ENCODE data around the gene PHF20. TPM values are rescaled to one million over a fixed set of nuclear protein-coding genes. Genes with fewer than 3 reads are reported as not detected.
A peak's percentile ranks its signal among the peaks of the same experiment; 100 is the strongest.
"Not testable (repeated sequence)": the region's sequence is repeated elsewhere in the genome, so short reads cannot be mapped to it uniquely, and the experiment has no call there.

The PHF20 gene
- total RNA-seq, 4 donors from 2014 or later, result 28.0 to 51.7 (median 35.2) TPM

GRCh38 chr20:35838205-35838604, 66.4 kb downstream of the PHF20 start:
- intact Hi-C loops (cut with DNase I), result no loop called here
- peak overlapping the region; percentile 16 to 73 (median 44) for H3K27ac ChIP-seq
- H3K4me1 ChIP-seq, result peaks cover 28 to 29% of the 10 kb centered on the region in 2 donors
- DNase-seq, result no peak
- 58 to 60% methylated on average over 4 of the region's 4 CpGs for WGBS, 2 donors
- TF ChIP-seq, protein P1, sequence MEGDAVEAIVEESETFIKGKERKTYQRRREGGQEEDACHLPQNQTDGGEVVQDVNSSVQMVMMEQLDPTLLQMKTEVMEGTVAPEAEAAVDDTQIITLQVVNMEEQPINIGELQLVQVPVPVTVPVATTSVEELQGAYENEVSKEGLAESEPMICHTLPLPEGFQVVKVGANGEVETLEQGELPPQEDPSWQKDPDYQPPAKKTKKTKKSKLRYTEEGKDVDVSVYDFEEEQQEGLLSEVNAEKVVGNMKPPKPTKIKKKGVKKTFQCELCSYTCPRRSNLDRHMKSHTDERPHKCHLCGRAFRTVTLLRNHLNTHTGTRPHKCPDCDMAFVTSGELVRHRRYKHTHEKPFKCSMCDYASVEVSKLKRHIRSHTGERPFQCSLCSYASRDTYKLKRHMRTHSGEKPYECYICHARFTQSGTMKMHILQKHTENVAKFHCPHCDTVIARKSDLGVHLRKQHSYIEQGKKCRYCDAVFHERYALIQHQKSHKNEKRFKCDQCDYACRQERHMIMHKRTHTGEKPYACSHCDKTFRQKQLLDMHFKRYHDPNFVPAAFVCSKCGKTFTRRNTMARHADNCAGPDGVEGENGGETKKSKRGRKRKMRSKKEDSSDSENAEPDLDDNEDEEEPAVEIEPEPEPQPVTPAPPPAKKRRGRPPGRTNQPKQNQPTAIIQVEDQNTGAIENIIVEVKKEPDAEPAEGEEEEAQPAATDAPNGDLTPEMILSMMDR (IDR thresholded peaks at IDR 0.05), result no peak
- no peak for TF ChIP-seq POLR2A (IDR thresholded peaks at IDR 0.05)
- H3K36me3 ChIP-seq, result peaks cover 0 to 8% of the 10 kb centered on the region in 2 donors
- H3K4me3 ChIP-seq (replicated peaks in 1 of 3), result no peak overlapping the region
- no peaks in the 10 kb centered on the region for H3K9me3 ChIP-seq
- no peaks in the 10 kb centered on the region for H3K27me3 ChIP-seq

DNA sequence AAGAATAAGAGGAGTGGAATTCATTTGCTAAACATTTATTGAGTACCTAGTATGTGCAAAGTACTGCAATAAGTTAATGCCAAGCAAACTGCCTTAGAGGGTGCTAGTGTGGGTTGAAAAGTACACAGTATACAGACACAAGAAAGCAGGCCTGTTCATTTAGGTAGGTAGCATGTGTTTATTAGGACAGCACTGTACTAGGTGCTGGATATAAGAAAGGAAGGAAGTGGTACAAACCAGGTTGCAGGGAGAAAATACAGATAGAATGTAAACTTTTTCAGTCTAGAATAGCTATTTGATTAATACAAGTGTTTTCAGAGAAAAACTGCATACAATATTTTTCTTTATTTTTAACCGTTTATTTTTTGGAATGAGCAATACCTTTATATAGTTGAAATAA, 68.1 kb downstream of the PHF20 start:
- H3K9me3 ChIP-seq, result no peaks in the 10 kb centered on the region
- intact Hi-C loops (cut with DNase I), result no loop called here
- H3K4me1 ChIP-seq, result peaks cover 18 to 22% of the 10 kb centered on the region in 2 donors
- WGBS, 2 donors, result 90 to 97% methylated on average over 1 of the region's 1 CpG
- no peak overlapping the region for H3K4me3 ChIP-seq (replicated peaks in 1 of 3)
- peaks cover 6 to 15% of the 10 kb centered on the region in 2 donors for H3K36me3 ChIP-seq
- no peak for DNase-seq
- no peaks in the 10 kb centered on the region for H3K27me3 ChIP-seq
- TF ChIP-seq, protein P1 (IDR thresholded peaks at IDR 0.05), result no peak
- TF ChIP-seq POLR2A (IDR thresholded peaks at IDR 0.05), result no peak
- H3K27ac ChIP-seq, result peak overlapping the region in 1 of 3 donors; percentile 51

GRCh38 chr20:35840421-35840820, 68.6 kb downstream of the PHF20 start:
- intact Hi-C loops (cut with DNase I), result no loop called here
- no peaks in the 10 kb centered on the region for H3K9me3 ChIP-seq
- peaks cover 6 to 15% of the 10 kb centered on the region in 2 donors for H3K36me3 ChIP-seq
- no peak overlapping the region for H3K27ac ChIP-seq
- WGBS, 2 donors, result 73 to 79% methylated on average over 2 of the region's 2 CpGs
- no peak overlapping the region for H3K4me3 ChIP-seq (replicated peaks in 1 of 3)
- peaks cover 16 to 22% of the 10 kb centered on the region in 2 donors for H3K4me1 ChIP-seq
- no peak for DNase-seq
- no peaks in the 10 kb centered on the region for H3K27me3 ChIP-seq
- TF ChIP-seq, protein P1 (IDR thresholded peaks at IDR 0.05), result no peak
- no peak for TF ChIP-seq POLR2A (IDR thresholded peaks at IDR 0.05)

GRCh38 chr20:35842361-35842760, 70.5 kb downstream of the PHF20 start:
- H3K9me3 ChIP-seq, result no peaks in the 10 kb centered on the region
- H3K4me3 ChIP-seq (replicated peaks in 1 of 3), result no peak overlapping the region
- H3K36me3 ChIP-seq, result peaks cover 6 to 15% of the 10 kb centered on the region in 2 donors
- no peak for DNase-seq
- intact Hi-C loops (cut with DNase I), result no loop called here
- WGBS, 2 donors, result 97% methylated on average over 5 of the region's 5 CpGs
- TF ChIP-seq, protein P1 (IDR thresholded peaks at IDR 0.05), result no peak
- TF ChIP-seq POLR2A (IDR thresholded peaks at IDR 0.05), result no peak
- no peaks in the 10 kb centered on the region for H3K27me3 ChIP-seq
- H3K4me1 ChIP-seq, result peaks cover 13 to 14% of the 10 kb centered on the region in 2 donors
- H3K27ac ChIP-seq, result no peak overlapping the region

DNA sequence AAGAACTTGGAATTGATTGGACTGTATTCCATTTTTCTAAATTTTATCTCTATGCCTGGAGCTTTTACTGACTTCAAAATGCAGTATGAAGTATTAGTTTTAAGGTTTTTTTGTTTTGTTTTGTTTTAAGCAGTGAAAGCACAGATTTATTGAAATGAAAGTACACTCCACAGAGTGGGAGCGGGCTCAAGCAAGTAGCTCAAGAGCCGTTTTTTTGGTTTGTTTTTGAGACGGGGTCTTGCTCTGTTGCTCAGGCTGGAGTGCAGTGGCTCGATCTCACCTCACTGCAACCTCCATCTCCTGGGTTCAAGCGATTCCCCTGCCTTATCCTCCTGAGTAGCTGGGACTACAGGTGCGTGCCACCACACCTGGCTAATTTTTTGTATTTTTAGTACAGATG, 72.1 kb downstream of the PHF20 start:
- peaks cover 6 to 15% of the 10 kb centered on the region in 2 donors for H3K36me3 ChIP-seq
- 95 to 97% methylated on average over 6 of the region's 6 CpGs for WGBS, 2 donors

More for the DNA sequence above, 72.1 kb downstream of the PHF20 start:
- H3K4me1 ChIP-seq; H3K27me3 ChIP-seq; intact Hi-C loops (cut with DNase I); DNase-seq; H3K9me3 ChIP-seq; H3K27ac ChIP-seq; H3K4me3 ChIP-seq (replicated peaks in 1 of 3): not testable (repeated sequence)
